Stimulated activated CD4-positive, alpha-beta T cell treated with anti-CD3 and anti-CD28 coated beads, Interleukin-2, amount 100 ng/mL, for 48 hours (primary cell): ENCODE data around the gene ASTN2.
"Not testable (repeated sequence)": the region's sequence is repeated elsewhere in the genome, so short reads cannot be mapped to it uniquely, and the experiment has no call there.

Source experiments
- DNase-seq, 2 donors: peaks; one replicate each; pipeline ENCODE4 v3.0.0-alpha.2; 2020

ASTN2 gene

GRCh38 chr9:117072216-117072615 is 342.6 kb downstream of the ASTN2 start:
- no peak for DNase-seq

DNA sequence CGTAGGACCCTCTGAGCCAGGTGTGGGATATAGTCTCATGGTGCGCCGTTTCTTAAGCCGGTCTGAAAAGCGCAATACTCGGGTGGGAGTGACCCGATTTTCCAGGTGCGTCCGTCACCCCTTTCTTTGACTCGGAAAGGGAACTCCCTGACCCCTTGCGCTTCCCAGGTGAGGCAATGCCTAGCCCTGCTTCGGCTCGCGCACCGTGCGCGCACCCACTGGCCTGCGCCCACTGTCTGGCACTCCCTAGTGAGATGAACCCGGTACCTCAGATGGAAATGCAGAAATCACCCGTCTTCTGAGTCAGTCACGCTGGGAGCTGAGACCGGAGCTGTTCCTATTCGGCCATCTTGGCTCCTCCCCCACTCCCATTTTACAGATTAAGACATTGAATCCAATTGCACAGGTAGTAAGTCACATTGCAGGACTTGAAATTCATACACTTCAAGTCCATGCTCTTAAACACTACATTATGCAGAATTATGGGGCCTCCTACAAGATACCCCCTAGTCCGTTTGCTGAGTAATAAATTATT is 343.1 kb downstream of the ASTN2 start:
- not testable (repeated sequence) for DNase-seq

- DNase-seq = no peak
These were observed 351.0 kb downstream of the ASTN2 start for GRCh38 chr9:117063721-117064471.

DNA sequence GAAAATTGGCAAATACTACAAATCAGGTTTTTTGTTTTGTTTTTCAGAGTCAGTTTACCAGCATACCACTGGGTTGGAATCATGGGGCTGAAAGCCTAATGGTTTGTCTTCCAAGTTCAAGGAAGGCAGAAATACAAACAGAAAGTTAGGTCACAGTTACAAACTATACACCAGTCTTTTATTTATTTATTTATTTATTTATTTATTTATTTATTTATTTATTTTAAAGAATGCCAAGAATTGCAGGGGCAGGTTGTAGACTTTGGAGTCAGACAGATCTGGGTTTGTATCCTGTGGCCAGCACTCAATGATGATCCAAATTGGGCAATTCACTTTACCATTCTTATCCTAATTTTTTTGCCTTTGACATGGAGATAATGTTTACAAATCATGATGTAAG is 353.9 kb downstream of the ASTN2 start:
- no peak for DNase-seq

- DNase-seq = no peak
These were observed 364.9 kb downstream of the ASTN2 start for GRCh38 chr9:117050007-117050406.

- DNase-seq = no peak
These were observed 368.1 kb downstream of the ASTN2 start for GRCh38 chr9:117046666-117047327.

DNA sequence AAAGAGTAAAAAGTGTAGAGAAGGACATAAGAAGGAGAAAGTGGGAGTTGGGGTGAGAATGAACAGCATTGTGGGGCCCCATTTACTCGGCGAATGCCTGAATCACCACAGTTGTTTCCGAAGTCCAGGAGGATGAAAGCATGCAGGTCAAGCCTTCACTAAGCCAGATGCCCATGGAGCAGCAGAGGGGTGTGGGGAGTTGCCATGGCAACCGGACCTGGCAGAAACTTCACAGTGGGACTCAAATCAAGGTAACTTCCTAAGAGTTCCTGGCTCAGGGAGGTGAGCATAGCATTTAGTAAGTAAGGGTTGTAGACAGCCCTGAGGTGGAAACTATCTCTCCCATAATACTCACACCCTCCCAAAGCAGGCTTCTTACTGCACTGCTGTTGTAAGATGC is 370.6 kb downstream of the ASTN2 start:
- no peak for DNase-seq

GRCh38 chr9:117043159-117043558 is 371.7 kb downstream of the ASTN2 start:
- no peak for DNase-seq

- DNase-seq = no peak
These were observed 379.3 kb downstream of the ASTN2 start for GRCh38 chr9:117035546-117035945.

- no peak for DNase-seq
These were observed 380.0 kb downstream of the ASTN2 start for GRCh38 chr9:117034866-117035265.

- DNase-seq = no peak
These were observed 384.5 kb downstream of the ASTN2 start for GRCh38 chr9:117030254-117030768.

DNA sequence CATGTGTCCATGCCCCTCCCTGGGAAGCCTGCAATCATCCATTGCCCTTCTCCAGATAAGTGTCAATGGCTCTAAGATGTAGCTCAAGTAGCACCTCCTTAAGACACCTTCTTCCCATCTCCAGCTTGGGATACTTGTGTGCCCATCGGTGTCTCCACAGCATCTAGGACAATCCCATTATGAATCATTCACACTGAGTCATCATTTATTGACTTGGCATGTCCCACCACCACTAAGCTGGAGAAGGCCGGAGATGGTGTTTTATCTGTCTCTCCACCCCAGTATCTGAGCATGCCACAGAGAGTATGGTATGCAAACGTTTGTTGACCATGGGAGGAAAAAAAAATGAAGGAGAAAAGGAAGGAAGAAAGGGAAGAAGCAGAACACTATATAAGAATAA is 385.5 kb downstream of the ASTN2 start:
- DNase-seq = no peak

DNA sequence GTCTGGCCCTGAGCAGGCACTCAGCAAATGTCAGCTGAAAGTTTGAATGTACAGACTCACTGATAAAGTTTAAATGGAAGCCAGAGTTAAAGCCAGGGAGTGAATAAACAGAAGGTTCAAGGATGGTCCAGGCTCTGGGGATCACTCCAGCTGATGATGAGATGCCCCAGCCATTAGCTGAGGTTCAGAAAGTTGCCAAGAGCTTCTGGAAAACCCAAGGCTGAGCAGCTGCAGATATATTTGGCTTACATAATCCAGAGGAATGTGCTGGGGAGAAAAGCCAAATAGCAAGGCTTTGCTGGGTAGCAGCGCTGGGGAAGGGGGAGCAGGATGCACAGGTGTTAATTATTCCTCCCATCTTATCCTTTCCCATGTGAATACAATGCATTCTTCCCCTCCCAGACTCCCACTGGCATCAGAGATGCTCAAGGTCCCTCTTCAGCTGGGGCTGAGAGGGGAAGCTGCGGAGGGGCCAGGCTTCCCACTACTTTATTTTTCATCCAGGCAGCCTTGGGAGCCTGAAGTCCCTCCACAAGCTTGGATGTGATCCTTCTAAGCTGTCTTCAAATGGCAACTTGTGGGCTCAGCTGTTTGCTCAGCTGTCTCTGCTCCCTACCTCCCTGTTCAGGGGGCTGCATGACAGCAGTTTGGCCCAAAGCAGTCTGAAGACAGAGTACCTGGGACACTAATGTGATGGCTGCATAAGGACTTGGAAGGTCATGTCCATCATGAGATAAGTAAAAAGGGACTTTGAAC is 386.6 kb downstream of the ASTN2 start:
- DNase-seq = no peak

DNA sequence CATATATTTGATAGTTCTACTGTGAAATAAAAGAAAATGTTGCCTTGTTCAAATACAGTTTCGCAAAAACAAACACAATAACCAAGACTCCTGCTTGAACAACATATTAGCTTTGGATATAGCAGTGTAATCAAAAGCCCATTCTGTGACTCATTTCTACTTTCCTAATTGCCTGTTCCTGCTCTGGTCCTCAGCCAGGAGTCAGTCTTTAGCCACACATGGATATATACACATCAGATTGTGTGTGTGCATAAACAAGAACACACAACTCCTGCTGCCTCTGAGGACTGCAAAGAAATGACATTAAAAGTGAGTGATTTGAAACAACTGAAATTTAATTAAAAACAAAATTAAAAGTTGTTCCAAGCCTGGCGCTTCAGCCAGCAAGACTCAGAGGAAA is 393.0 kb downstream of the ASTN2 start:
- DNase-seq = no peak

DNA sequence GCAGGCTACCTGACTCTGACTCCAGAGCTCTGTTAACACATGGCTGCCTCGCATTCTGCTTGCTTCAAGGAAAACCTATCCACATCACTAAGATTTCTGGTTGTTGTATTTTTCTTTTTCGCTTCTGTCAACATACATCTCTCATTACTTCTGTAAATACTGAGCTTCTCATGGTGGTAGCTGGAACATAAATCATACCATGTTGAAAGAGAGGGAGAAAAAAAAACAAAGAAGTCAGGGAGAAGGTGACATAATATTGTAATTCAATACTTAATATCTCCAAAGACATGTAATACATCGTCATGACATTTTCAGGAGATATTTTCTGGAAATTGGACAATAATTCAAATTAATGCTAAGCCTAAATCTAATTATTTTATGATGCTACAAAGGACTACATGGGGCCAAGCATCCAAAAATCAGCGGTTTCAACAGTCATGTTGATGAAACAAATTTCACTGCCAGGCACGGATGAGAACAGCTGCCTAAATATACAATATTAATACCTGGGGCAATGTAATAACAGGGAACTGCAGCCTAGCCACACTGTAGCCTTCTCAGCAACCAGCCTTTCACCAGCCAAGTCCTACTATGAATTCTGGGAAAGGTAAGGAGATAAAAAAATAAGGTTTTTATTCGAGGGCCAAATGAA is 395.8 kb downstream of the ASTN2 start:
- no peak for DNase-seq

DNA sequence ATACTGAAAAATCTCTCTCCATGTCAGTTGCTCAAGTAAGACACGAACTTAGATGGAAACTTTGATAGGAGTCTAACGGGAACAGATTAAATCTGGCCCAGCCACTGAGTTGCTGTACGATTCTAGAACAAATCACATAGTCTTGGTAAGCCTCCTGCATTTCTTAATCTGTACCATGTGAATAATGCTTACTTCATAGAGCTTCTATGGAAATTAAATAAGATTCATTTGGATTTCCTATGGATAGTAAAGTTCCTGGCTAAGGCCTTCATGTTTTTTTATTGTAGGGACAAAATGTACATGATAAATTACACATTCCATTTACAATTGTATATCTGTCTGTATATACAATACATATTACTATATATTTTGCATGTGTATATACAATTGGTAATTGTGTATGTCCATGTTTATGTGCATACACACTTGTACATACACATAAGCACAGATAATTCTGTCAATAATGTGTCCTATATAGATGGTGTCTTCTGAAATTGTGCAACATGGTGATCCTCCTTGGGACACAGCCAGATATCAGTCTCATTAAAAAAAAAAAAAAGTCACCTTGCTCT is 397.4 kb downstream of the ASTN2 start:
- no peak for DNase-seq

GRCh38 chr9:117014061-117014460 is 400.8 kb downstream of the ASTN2 start:
- no peak for DNase-seq

GRCh38 chr9:117013440-117013995 is 401.3 kb downstream of the ASTN2 start:
- DNase-seq = no peak

DNA sequence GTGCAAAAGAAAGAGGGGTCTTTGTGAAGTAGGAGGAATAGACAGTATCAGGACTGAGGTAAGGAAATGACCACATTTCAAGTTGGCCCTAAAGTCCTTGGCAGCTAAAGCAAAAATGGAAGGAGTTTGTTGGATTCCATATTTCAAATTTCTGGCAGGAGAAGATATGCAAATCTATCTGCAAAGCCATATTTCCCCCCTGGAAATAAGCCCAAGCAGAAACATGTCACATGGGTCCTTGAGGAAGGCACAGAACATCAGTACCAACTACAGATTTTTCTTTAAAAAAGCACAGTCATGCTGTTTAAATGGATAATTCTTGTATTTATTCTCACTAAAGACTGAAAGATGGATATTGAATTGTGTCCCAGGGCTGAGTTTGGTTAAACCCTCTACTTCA is 404.8 kb downstream of the ASTN2 start:
- no peak for DNase-seq

GRCh38 chr9:117008876-117009275 is 406.0 kb downstream of the ASTN2 start:
- DNase-seq = no peak

GRCh38 chr9:117008461-117008860 is 406.4 kb downstream of the ASTN2 start:
- DNase-seq = no peak

GRCh38 chr9:117002686-117003085 is 412.2 kb downstream of the ASTN2 start:
- no peak for DNase-seq
